ENCODE results near the gene ARID3C.
A peak's percentile ranks its signal among the peaks of the same experiment; 100 is the strongest.

ARID3C gene, protein sequence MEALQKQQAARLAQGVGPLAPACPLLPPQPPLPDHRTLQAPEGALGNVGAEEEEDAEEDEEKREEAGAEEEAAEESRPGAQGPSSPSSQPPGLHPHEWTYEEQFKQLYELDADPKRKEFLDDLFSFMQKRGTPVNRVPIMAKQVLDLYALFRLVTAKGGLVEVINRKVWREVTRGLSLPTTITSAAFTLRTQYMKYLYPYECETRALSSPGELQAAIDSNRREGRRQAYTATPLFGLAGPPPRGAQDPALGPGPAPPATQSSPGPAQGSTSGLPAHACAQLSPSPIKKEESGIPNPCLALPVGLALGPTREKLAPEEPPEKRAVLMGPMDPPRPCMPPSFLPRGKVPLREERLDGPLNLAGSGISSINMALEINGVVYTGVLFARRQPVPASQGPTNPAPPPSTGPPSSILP

DNA sequence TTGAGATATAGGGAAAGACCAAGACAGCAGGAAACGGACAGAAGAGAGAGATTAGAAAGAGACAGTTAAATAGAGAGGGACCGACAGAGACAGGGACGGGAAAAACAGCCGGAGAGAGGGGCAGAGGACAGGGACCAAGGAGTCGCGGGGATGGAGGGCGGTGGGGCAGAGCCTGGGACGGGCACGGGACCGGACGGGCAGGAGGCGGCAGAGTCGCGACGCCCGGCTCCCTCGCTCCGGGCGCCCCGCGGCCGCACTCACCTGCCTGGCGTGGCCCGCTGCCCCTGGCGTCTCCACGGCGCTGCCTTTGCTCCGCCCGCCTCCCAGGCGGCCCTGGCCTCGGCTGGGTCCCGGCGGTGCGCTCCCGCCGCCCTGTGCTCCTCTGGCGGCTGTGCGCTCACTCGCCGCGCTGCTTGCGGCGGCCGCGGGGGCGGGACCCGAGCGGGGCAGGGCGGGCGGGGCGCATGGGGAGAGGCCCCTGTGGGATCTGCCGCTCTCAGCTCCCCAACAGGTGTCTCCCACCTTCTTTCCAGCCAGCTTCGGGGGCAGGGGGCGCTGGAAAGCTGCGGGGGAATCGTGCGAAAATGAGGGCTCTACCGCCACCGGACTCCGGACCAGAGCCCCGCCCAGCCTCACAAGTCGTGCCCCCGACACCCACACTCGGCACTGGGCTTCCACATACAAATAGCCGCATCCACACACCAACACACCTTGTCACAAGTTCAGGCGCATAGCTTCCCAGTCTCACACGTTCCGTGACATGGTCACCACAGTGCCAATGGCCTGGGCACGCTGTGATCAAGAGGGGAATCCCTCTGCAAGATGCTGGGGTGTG lies at the start of gene ARID3C:
Gene ARID3C, minus strand, starts transcription at position 411 of the 835 bp plus-strand sequence. CDS start 1,052 bp downstream, outside the sequence.
- H3K27ac ChIP-seq: no peak within 1 kb of the TSS

DNA sequence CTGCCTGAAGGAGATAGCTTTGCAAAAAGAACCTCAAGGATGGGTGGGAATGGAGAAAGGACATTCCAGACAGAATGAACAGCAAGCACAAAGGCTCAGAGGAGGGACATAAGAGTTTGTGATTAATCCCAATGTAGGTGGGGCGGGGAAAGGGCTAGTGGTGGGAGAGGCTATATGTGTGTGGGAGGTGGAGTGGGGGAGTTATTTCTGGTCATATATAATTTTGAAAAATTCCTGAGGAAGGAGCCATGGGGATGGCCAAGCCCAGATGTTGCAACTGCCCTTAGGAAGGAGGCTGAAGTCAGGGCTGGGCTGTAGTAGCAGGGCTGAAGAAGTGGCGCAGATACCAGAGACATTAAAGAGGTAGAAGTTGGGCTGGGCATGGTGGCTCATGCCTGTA lies 47.0 kb upstream of the ARID3C start:
- Histone ChIP-seq H3K27ac (peak overlapping the region in 14 of 21 experiments; percentile 1 to 69 (median 32)), H3K4me3 (no peak overlapping the region)

More for the DNA sequence above, at the start of gene ARID3C:
- H3K4me3 ChIP-seq: peak within 1 kb of the TSS; percentile 2 to 42 (median 14)

DNA sequence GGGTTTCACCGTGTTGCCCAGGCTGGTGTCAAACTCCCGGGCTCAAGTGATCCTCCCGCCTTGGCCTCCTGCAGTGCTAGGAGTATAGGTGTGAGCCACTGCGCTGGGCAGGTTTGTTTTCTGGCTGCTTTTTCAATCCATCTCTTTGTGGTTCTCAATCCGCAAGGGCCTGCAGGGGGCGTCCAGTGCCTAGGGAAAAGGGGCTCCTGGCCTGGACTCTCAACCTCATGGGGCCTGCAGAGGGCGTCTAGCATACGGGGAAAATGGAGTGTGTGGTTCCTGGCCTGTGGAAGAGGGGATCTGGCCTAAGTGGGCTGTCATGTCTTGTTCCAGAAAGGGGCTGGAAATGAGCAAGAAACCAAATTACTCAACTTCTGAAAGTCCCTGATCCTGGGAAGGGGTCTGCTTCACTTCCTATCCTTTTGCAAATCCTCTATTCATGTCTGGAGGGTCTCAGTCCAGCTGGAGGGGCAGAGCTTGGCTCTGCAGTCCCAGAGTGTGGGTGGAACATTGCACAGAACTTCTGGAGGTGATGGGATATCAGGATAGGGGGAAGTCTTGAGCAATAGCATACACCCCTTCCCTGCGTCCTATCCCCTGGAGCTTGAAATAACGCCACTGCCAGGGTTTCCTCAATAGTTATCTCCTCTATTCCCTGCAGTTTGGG lies 46.3 kb upstream of the ARID3C start:
- Histone ChIP-seq H3K4me3 (no peak overlapping the region), H3K27ac (peak overlapping the region in 14 of 21 experiments; percentile 7 to 69 (median 32))

DNA sequence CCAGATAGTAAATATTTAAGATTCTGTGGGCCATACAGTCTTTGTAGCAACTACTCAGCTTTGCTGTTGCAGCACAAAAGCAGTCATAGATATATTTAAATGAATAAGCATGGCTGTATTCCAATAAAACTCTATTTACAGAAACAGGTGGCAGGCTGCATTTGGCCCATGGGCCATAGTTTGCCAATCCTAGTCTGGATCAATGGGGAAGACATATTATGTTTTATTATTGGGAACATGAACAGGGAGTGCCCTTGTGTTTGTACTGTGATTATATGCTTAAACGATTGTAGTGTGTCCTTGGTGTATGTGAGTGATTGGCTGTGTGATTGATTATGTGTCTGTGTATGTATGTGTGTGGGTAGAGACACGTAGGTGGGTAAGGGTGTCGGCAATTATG lies 45.6 kb upstream of the ARID3C start:
- Histone ChIP-seq H3K4me3 (no peak overlapping the region), H3K27ac (no peak overlapping the region)

DNA sequence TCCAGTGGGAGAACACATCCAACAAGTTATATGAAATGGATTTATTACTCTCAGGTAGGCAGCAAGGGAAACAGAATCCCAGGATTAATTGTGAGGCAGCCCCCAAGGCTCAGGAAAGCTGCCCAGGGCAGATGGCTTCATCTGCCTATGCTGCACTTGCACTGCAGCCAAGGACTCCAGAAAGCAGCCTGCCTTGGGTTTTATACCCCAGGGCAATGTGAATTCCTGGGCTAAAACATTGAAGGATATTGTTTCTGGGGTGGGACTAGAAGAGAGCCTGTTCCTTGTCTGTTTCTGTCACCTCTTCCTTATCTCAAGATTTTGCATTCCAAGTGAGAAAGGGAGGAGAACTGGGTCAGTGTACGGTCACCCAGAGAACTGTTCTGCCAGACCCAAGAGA lies 42.4 kb upstream of the ARID3C start:
- no peak overlapping the region for H3K27ac ChIP-seq
- no peak overlapping the region for H3K4me3 ChIP-seq

DNA sequence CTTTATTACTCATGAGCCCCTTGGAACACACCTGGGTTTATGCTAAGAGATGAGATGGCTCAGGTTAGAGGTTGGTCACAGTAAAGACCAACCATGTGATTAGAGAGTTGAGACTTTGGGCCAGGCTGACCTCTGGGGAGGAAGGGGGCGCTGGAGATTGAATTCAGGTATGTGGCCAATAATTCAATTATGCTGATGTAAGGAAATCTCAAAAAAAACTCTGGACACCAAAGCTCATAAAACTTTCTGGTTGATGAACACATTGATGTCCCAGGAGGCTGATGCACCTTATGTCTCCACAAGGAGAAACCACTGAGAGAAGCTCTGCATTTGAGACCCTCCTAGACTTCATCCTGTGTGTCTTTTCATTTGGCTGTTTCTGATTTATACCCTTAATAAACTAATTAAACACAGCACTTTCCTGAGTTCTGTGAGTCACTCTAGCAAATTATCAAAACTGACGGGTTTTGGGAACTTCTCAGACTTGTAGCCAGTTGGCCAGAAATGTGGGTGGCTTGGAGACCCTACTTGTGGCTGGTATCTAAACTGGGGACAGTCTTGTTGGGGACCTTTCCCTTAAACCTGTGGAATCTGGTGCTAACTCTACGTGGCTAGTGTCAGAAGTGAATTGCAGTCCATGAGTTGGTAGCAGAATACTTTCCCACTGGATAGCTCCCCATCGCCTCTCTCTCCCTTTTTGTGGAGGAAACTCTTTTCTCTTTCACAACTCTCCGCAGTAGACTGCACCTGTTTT lies 41.1 kb upstream of the ARID3C start:
- no peak overlapping the region for H3K4me3 ChIP-seq
- H3K27ac ChIP-seq: no peak overlapping the region

DNA sequence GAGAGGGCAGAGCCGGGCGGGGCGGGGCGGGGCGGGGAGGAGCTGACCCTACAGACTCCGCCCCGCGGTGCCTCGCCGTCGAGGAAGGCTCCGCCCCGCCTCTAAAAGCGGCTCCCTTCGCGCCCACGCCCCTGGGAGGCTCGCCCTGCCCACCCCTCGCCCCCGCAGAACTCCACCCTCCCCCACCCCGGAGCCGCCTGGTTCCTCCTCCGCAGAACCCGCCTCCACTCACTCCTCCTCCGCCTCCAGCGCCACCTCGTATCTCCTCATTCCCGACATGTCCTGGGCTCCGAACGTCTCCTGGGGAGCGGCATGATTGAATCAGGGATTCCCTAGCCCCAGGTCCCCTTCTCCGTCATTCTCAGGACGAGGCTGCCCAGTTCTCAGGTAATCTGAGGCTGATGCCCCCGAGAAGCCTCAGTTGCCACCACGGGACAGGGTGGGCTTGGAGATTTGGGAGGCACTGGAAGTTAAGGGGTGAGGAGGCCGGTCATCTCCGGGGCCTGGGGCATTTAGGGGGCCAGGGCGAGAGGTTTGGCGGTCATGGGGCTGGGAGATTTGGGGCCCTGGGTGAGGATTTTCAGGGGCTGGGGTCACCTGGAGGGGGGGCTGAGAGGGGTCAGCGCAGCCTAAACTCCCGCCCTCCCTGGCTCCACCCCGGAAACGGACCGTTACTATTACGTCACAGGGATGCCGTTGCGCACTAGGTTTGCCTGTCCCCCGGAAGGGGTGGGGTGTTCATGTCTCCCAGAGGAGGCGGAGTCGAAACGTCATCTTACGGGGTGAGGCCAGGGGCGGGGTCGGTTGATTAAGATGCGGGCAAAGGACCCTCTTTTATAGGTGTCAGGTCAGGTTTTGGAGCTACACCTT lies 36.8 kb upstream of the ARID3C start:
- Histone ChIP-seq H3K27ac (peak overlapping the region; percentile 81 to 99 (median 93)), H3K4me3 (peak overlapping the region; percentile 49 to 78 (median 59))

DNA sequence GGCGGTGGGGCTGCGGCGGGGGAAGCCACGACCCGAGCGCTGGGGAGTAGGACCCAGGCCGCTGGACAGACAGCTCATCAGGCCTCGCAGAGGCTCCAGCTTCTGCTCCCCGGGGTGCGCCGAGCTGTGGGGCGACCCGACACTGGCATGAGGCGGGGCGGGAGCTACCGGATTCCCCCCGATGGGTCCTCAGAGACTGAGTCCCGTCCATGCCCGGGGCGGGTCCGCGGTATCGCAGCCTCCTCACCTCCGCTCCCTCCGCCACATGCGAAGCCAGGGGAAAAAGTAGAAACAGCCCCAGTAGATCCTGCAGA lies 36.2 kb upstream of the ARID3C start:
- H3K27ac ChIP-seq: peak overlapping the region; percentile 42 to 99 (median 93)
- H3K4me3 ChIP-seq: peak overlapping the region; percentile 49 to 78 (median 59)

DNA sequence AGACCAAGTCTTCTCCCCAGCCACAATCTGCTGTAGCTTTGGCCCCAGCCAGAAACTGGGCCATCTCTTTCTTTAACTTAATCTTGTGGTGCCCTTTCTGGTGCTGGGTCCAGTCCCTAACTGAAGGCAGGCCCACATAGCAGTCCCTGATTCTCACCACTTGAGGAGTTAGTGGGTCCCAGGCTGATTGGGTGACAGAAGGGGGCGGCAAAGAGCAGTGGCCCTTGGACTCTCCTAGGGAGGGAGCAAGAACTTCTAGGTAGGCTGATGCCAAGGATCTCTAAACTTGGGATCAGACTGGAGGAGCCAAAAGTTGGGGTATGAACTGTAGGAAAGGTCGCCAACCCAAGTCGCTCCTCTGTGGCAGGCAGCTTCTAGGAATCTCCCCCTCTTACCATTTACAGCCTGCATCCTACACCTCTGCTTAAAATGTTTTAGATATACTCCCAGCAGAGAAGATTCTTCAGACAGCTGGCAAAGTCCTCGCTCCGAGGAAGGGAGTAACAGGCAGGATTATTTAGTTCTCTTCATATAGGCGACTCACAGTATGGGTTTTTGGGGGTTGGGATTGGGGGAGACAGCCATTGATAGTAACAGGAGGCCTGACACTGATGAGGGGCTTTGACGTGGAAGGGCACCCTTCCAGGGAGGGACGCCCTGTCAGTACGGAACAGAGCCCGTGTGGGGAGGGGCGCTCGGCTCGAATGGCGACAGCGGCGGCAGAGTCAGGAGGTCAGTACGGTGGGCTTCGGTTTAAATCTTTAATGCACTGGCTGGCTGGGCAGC lies 35.6 kb upstream of the ARID3C start:
- Histone ChIP-seq H3K4me3 (peak overlapping the region; percentile 49 to 78 (median 59)), H3K27ac (peak overlapping the region; percentile 42 to 99 (median 93))

DNA sequence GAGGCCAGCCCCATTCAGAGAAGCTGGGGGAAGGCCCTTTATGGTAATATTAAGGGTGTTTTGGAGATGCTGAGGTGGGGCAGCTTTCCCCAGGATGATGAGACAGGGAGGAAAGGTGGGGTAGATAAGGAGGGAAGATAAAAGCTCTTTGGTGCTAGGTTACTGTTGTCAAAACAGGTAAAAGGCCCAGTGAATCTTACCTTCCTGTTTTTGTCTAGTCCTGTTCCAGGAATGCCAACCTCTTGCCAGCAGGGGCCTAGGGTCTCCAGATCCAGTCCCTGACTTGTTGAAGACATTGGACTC lies 34.4 kb upstream of the ARID3C start:
- peak overlapping the region in 18 of 21 experiments; percentile 55 to 99 (median 94) for H3K27ac ChIP-seq
- no peak overlapping the region for H3K4me3 ChIP-seq

DNA sequence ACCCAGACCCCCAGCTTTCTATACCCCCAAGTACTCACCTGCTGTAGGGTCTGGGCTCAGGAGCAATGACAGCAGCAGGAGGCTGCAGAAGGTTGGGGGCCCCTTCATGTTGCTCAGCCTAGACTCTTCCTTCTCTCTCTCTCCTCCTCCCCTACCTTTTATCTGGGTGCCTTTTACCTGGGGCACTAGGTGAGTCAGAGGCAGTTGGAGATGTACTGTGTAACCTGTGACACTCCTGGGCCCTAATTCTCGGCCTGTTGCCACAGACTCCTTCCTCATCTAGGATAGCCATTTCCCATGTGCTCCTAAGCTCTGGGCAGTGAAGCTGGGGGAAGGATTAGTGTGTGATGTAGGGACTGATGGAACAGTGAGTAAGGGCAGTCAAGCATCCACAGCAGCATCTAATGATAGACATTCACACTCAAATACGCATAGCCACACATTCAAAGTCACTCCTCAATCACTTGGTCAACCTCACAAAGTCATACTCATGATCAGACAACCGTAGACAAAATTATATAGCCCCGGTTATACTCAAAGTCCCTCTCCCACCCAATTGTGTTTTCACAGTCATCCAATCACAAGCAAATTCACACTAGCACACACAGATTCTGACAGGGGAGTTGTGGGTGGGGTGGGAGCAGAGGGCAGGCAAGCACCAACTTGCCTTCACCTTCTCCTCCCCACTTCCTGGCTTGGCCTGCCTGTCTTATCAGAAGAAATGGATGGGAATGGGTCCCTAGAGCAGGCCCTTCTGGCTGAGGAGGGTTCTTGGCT lies 33.8 kb upstream of the ARID3C start, which contains the start of gene CCL27:
Gene CCL27, minus strand, starts transcription at position 132 of the 777 bp plus-strand sequence. Its CDS starts 24 bp downstream, at position 108.
- H3K27ac ChIP-seq: peak within 1 kb of the TSS in 19 of 21 experiments; percentile 4 to 99 (median 93)
- peak within 1 kb of the TSS in 2 of 7 experiments; percentile 5 to 6 for H3K4me3 ChIP-seq

DNA sequence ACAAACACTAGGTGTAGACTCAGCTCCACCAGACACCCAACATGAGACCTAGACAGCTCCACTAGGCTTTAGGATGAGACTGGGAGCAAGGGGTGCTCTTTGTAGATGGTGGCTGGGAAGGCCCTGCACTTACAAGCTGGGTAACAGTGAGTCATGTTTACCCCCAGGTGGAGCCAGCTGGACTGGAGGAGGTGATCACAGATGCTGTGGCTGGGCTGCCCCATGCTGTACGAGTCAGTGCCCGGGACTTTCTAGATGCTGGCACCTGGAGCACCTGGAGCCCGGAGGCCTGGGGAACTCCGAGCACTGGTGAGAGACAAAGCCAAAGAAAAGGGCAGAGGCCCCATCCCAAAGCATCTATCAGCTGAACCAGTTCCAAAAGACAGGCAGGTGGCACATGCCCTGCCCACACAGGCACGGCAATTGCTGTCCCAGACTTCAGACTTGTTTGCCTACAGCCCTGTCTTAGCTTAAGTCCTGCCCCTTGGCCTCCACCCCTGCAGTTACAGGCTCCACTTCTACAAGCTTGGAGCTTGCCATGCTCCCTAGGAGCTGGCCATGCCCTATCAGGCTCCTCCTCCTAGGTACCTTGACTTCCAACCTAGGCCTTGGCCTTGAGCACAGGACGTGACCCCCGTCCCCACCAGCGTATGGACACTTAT lies 30.9 kb upstream of the ARID3C start:
- no peak overlapping the region for H3K4me3 ChIP-seq
- H3K27ac ChIP-seq: peak overlapping the region in 14 of 21 experiments; percentile 2 to 97 (median 64)

DNA sequence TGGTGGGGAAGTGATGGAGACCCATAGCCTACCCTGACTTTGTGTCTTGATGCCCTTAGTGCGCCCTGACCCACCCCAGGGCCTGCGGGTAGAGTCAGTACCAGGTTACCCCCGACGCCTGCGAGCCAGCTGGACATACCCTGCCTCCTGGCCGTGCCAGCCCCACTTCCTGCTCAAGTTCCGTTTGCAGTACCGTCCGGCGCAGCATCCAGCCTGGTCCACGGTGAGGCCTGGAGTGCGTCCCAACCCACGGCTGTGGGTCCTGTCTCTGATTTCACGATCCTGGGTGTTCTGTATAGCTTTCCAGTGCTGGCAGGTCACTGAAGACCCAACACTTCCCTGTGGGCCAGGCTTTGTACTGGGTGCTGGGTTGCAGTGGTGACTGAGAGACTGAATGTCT lies 29.6 kb upstream of the ARID3C start:
- Histone ChIP-seq H3K4me3 (no peak overlapping the region), H3K27ac (peak overlapping the region in 2 of 21 experiments; percentile 14 to 57)

DNA sequence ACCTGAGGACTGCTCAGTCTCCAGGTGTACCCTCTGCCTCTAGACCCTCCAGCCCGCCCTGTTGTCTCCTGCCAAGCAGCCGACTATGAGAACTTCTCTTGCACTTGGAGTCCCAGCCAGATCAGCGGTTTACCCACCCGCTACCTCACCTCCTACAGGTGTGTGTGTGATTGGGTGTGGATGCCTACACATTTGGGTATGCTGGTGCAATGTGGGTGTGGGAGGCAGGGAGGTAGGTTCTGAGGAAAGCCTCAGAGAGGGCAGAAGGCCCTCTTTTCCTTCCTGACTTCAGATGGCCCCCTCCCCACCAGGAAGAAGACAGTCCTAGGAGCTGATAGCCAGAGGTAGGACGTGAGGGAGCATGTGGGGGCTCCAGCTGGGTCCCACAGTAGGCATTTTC lies 28.1 kb upstream of the ARID3C start:
- H3K4me3 ChIP-seq: no peak overlapping the region

DNA sequence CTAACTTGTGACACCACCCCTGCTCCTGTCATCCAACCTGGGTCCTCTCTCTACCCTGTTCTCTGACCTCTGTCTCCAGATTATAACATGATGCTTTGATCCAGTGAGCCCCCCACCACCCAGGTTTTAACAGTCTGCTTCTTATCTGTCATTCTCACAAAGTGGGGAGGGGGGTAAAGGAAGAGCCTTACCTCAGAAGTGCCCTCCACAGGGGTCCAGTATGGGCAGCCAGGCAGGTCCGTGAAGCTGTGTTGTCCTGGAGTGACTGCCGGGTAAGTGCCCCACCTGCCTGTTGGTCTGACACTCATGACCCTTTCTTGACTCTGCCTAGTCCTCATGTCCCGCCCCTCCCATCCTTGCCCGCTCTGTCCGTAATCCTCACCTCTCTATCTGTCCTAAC lies 26.5 kb upstream of the ARID3C start:
- peak overlapping the region in 1 of 7 experiments; percentile 10 for H3K4me3 ChIP-seq
- H3K27ac ChIP-seq: peak overlapping the region in 13 of 21 experiments; percentile 7 to 86 (median 79)

More for the DNA sequence above, 28.1 kb upstream of the ARID3C start:
- peak overlapping the region in 4 of 21 experiments; percentile 21 to 57 (median 28) for H3K27ac ChIP-seq

DNA sequence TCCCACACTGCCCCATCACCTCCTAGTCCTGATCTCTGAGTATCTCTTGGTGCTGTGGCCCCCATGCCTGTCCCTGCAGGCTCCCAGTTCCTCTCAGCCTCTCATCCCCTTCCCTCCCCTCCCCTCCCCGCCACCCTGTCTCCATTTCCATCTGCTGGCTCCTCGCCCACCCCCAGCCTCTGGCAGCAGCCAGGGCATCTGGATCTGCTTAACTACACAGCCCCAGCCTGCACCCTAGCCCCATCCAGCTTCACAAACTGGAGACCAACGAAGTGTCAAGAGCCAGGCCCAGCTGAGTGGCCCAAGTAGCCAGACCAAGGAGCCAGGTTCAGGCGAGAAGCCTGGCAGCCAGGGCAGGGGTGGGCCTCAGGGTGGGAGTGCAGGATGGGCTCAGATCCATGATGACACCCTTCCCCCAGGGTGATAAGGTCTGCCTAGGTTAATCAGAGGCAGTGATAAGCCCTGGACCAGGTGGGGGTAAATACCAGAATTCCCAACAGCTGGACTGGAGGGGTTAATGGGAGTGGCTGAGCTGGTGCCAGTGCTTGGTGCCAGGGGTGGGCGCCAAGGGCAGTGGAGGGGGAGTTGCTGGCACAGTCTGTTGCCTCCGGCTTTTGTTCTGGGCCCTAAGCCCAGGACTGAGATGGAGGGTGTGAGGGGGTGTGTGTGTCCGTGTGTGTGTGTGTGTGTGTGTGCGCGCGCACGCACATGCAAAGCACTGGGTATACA lies 25.6 kb upstream of the ARID3C start:
- H3K4me3 ChIP-seq: peak overlapping the region in 1 of 7 experiments; percentile 10
- peak overlapping the region in 17 of 21 experiments; percentile 6 to 89 (median 75) for H3K27ac ChIP-seq
